GM19438 (cell line): Measurements from ENCODE around the gene ZNF337.
"Not testable (repeated sequence)": the region's sequence is repeated elsewhere in the genome, so short reads cannot be mapped to it uniquely, and the experiment has no call there.

Source experiments
- ATAC-seq: cut with Tn5 transposase; IDR thresholded peaks from one replicate; pipeline ENCODE4 v1.9.1; 2021; ENCODE audit warnings: low read depth; ENCODE audit not compliant: unreplicated experiment

Gene ZNF337

GRCh38 chr20:25696371-25697131 lies at the start of gene ZNF337:
Gene ZNF337 (minus strand): TSS chr20:25696853. CDS start chr20:25686417, 10,436 bp downstream.
- ATAC-seq, result peak; percentile 90

DNA sequence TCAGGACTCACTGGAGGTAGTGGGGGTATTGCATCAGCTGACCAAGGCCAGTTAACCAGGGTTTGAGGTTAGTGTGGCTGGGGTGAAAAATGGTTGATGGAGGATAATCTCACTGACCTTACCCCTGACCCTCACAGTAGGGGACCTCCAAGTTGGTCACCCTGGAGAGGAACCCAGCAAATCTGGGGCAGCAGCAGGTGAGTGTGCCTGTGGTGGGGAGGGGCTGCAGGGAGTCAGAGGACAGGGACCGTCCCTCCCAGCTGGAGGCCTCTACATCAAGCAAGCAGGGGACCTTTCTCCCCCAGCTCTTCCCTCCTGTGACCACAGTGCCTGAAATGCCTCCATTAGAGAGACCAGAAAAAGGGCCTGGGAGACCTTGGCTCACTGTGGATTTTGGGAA lies 49.1 kb upstream of the ZNF337 start:
- ATAC-seq, result no peak

GRCh38 chr20:25745100-25745499 lies 48.4 kb upstream of the ZNF337 start:
- ATAC-seq, result no peak

DNA sequence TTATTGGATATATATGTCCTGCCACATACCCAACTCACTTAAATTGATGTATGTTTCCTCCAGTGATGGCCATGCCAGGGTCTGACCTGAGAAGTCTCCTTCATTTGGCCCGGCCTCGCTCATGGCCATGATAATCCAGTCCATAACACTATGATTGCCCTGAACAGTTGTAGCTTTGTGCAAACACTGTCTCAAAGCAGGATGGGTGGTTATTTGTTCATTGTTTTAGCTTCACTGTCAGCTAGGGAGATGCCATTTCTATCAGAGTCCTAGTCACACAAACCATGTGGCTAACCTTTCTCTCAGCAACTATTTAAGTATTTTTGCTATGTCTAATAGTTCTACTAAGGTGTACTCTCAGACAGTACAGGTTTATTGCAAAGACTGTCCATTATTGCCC lies 47.6 kb upstream of the ZNF337 start:
- ATAC-seq, result no peak

DNA sequence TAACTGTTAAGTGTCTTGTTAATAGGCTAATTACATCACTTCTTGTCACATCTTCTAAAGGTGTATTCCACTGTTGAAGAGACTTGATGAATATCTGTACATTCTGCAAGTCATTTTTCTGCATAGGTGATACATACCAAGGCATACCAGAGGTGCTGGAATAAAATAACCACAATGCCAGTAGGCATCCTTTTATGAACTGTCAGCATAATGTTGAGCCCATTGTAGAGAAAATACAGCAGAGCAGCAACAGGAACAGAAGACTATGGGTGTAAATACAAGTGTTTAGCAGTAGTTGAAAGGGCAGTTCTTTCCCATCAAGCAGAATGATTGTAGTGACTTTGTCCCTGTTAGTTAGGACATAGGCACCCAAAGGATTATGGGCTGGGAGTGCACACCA lies 44.4 kb upstream of the ZNF337 start:
- ATAC-seq, result no peak

DNA sequence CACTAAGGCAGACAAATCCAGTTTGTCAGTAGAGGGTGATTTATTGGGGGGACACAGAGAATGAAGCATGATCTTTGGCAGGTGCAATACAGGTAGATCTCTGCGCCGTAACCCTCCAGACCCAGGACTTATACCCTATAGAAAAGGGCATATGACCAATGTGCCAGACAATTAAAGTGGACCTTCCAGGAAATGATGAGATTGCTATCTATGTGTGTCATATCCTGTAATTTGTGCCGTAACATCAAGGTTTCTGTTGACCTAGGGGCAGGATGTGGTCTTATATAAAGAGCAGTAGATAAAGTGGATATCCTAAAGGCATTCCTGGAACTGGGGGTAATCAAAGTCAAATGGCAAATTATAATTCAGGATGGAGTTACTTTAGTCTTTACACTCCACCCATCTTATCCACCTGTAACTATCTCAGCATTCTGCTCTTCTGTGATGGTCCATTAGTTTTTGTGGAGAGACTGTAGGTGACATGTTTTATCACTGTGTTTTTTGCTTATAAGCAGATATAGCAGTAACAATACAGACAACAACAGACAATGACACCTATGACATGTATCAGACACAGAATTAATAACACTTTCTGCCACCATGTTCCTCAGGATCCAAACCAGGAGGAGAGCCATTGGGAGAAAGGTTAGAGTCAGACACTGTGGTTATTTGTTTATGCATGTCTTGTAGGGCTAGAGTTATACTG lies 43.1 kb upstream of the ZNF337 start:
- no peak for ATAC-seq

DNA sequence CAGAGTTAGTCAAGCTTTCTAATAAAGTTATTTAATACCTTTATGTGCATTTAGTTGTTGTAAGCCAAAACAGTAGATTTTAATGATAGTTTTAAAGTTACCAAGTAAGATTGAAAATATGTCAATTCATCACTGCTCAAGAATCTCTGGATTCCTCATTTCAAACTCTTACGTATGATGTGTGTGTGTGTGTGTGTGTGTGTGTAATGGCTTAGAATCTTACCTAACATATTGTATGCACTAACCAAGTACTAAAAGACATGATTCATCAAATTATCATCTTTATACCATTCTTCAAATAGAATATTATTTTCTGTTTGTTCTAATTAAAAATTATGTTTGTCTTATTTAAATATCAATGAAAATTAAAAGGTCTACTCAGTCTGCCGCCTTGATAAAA lies 41.5 kb upstream of the ZNF337 start:
- no peak for ATAC-seq

- no peak for ATAC-seq
Observed at GRCh38 chr20:25733903-25734302, 37.2 kb upstream of the ZNF337 start.

- no peak for ATAC-seq
Observed at GRCh38 chr20:25730862-25731261, 34.2 kb upstream of the ZNF337 start.

GRCh38 chr20:25726357-25726756 lies 29.7 kb upstream of the ZNF337 start:
- no peak for ATAC-seq

GRCh38 chr20:25725639-25726038 lies 29.0 kb upstream of the ZNF337 start:
- ATAC-seq, result no peak

DNA sequence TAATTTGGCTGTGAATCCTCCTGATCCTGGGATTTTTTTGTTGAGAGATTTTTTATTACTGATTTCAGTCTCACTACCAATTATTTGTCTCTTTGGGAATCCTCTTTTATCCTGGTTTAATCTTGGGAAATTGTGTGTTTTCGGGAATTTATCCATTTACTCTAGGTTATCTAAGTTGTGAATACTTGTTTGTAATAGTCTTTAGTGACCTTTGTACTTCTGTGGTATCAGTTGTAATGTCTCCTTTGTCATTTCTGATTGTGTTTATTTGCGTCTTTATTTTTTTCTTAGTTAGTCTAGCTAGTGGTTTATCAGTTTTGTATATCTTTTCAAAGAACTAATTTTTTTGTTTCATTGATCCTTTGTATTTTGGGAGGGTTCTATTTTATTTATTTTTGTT lies 27.3 kb upstream of the ZNF337 start:
- ATAC-seq, result no peak

- no peak for ATAC-seq
Observed at GRCh38 chr20:25720285-25720684, 23.6 kb upstream of the ZNF337 start.

GRCh38 chr20:25718896-25719809 lies 22.5 kb upstream of the ZNF337 start:
- ATAC-seq, result not testable (repeated sequence)

GRCh38 chr20:25707695-25708094 lies 11.0 kb upstream of the ZNF337 start:
- ATAC-seq, result no peak

GRCh38 chr20:25706793-25707192 lies 10.1 kb upstream of the ZNF337 start:
- ATAC-seq, result no peak

DNA sequence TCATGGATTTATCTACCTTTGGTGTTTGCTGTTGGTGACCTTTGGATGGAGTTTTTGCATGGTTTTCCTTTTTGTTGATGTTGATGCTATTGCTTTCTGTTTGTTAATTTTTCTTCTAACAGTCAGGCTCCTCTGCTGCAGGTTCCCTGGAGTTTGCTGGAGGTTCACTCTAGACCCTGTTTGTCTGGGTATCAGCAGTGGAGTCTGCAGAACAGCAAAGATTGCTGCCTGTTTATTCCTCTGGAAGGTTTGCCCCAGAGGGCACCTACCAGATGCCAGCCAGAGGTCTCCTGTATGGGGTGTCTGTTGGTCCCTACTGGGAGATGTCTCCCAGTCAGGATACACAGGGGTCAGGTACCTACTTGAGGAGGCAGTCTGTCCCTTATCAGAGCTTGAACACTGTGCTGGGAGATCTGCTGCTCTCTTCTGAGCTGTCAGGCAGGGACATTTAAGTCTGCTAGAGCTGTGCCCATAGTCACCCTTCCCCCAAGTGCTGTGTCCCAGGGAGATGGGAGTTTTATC lies 9.2 kb upstream of the ZNF337 start:
- ATAC-seq, result no peak

DNA sequence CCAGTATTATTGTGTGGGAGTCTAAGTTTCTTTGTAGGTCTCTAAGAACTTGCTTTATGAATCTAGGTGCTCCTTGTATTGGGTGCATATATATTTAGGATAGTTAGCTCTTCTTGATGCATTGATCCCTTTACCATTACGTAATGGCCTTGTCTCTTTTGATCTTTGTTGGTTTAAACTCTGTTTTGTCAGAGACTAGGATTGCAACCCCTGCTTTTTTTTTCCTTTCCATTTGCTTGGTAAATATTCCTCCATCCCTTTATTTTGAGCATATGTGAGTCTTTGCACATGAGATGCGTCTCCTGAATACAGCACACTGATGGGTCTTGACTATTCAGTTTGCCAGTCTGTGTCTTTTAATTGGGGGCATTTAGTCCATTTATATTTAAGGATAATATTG lies 7.7 kb upstream of the ZNF337 start:
- ATAC-seq, result not testable (repeated sequence)

DNA sequence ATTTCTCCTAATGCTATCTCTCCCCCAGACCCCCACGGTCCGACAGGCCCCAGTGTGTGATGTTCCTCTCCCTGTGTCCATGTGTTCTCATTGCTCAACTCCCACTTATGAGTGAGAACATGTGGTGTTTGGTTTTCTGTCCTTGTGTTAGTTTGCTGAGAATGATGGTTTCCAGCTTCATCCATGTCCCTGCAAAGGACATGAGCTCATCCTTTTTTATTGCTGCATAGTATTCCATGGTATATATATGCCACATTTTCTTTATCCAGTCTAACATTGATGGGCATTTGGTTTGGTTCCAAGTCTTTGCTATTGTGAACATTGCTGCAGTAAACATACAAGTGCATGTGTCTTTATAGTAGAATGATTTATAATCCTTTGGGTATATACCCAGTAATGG lies 4.2 kb upstream of the ZNF337 start:
- not testable (repeated sequence) for ATAC-seq

- no peak for ATAC-seq
Observed at GRCh38 chr20:25699914-25700313, 3.3 kb upstream of the ZNF337 start.

DNA sequence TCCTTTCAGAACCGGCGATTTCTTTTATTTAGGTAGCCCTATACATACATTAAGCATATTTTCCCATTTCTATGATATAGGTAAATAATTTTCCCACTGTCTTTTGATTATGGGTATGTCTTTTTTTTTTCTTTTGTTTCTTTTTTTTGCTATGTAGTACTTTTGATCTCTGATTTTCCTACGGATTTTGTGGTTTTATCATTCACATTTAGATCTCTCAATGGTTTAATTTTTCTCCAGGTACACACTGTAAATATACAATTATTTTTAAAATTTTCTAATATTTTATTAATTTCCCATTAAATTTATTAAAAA lies 436 bp upstream of the ZNF337 start:
- no peak for ATAC-seq
